Ovary (tissue), 3 donors: Measurements from ENCODE around the gene ITGA3.

Source experiments
- EP300 ChIP-seq: sonication (generic); formaldehyde crosslinking; IDR thresholded peaks from one replicate; pipeline ENCODE4 v1.6.1; 2017; ENCODE audit warnings: antibody characterized with exemption
- TF ChIP-seq, protein P1 (sequence below), 3 donors: fragments of 450-650 bp in 2 of 3; fragments of 200-600 bp in 1 of 3; IDR thresholded peaks; one replicate each; pipeline versions ENCODE4 v1.5.1 to v1.8.0; 2016 to 2022; ENCODE audit warnings: antibody characterized with exemption in 3 of 3, mild to moderate bottlenecking in 1 of 3
- donor health status: DM: no; HTN: no; CAD: no.

DNA sequence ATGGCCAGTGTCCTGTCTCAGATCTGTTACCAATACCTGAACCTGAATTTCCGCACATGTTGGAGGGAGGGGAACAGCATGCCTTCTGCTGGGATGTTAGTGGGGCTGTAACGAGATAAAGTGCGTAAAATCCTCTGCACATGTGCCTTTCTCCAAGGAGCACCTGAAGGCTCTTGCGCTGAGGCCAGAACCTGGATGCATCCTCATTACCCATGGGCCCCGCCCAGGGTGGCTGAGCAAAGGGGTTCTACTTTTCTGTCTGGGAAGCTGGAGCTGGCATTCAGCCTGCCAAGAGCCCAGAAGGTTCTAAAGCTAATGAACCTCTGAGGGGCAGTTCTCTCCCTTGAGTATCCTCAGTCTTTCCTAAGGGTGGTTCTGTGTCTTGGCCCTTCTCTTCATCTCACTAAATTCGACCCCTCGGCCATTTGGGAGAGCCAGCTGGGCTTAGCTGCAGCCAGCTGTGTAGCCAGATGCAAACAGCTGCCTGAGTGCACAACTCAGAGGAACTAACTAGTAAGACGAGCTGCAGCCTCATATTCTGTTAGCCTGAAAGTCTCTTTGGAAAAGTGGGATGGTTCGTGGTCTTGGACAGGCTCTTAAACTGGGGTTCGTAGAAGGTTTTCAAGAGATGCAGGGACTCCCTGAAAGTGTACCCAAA, 2.5 kb downstream of the ITGA3 start:
- TF ChIP-seq, protein P1, sequence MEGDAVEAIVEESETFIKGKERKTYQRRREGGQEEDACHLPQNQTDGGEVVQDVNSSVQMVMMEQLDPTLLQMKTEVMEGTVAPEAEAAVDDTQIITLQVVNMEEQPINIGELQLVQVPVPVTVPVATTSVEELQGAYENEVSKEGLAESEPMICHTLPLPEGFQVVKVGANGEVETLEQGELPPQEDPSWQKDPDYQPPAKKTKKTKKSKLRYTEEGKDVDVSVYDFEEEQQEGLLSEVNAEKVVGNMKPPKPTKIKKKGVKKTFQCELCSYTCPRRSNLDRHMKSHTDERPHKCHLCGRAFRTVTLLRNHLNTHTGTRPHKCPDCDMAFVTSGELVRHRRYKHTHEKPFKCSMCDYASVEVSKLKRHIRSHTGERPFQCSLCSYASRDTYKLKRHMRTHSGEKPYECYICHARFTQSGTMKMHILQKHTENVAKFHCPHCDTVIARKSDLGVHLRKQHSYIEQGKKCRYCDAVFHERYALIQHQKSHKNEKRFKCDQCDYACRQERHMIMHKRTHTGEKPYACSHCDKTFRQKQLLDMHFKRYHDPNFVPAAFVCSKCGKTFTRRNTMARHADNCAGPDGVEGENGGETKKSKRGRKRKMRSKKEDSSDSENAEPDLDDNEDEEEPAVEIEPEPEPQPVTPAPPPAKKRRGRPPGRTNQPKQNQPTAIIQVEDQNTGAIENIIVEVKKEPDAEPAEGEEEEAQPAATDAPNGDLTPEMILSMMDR (IDR thresholded peaks at IDR 0.05), result no peak
- TF ChIP-seq EP300, result no peak
